Keratinocyte (primary cell): Measurements from ENCODE around the gene RTP3. TPM values are rescaled to one million over a fixed set of nuclear protein-coding genes. Genes with fewer than 3 reads are reported as not detected.

Experiments
- DNase-seq: peaks from one replicate; pipeline ENCODE4 v3.0.0-alpha.2; 2011; ENCODE audit warnings: low read depth, missing footprints, low spot score
- FAIRE-seq: peaks from 2 replicates; lab custom pipeline; 2011; peaks lifted over from hg19 to GRCh38; lab: Jason Lieb, UNC
- H2AFZ ChIP-seq: 2 replicates; pipeline ENCODE4 v1.6.0; 2012; ENCODE audit warnings: low read length, control low read depth, inconsistent platforms; ENCODE audit not compliant: control insufficient read depth
- H3K27ac ChIP-seq: 2 replicates; pipeline ENCODE4 v1.5.1; 2011; ENCODE audit warnings: low read length; ENCODE audit not compliant: control insufficient read depth, insufficient read depth
- H3K27me3 ChIP-seq: 3 replicates; pipeline ENCODE4 v1.6.0; 2011; ENCODE audit warnings: low read length; ENCODE audit not compliant: control insufficient read depth, insufficient read depth; ENCODE audit errors: extremely low read depth
- H3K36me3 ChIP-seq, 2 experiments: 2 replicates in 1 of 2; 3 replicates in 1 of 2; pipeline ENCODE4 v1.5.1; 2011; ENCODE audit warnings: low read length in 2 of 2, mild to moderate bottlenecking in 1 of 2; ENCODE audit not compliant: control insufficient read depth in 2 of 2, insufficient read depth in 2 of 2; ENCODE audit errors: extremely low read depth in 1 of 2
- H3K4me1 ChIP-seq: 3 replicates; pipeline ENCODE4 v1.5.1; 2011; ENCODE audit warnings: low read length; ENCODE audit not compliant: control insufficient read depth, insufficient read depth; ENCODE audit errors: extremely low read depth
- H3K4me2 ChIP-seq: 3 replicates; pipeline ENCODE4 v1.6.0; 2011; ENCODE audit warnings: low read depth, low read length; ENCODE audit not compliant: control insufficient read depth, insufficient read depth; ENCODE audit errors: extremely low read depth
- H3K4me3 ChIP-seq, 3 experiments: fragments of 200-600 bp in 1 of 3; sonication (generic) in 1 of 3; 2 replicates in 2 of 3; 3 replicates in 1 of 3; pipeline ENCODE4 v1.5.1; 2011 to 2016; ENCODE audit warnings: low read length in 3 of 3, mild to moderate bottlenecking in 3 of 3, control low read depth in 2 of 3, inconsistent platforms in 1 of 3, low read depth in 1 of 3, mixed read lengths in 1 of 3, mixed run types in 1 of 3, moderate library complexity in 1 of 3; ENCODE audit not compliant: control insufficient read depth in 2 of 3, insufficient read depth in 2 of 3; ENCODE audit errors: extremely low read depth in 1 of 3
- H3K79me2 ChIP-seq: 2 replicates; pipeline ENCODE4 v1.6.0; 2012; ENCODE audit warnings: low read length; ENCODE audit not compliant: control insufficient read depth, insufficient read depth
- H3K9ac ChIP-seq: 3 replicates; pipeline ENCODE4 v1.6.0; 2011; ENCODE audit warnings: low read length; ENCODE audit not compliant: control insufficient read depth, insufficient read depth; ENCODE audit errors: extremely low read depth
- H3K9me1 ChIP-seq: 3 replicates; pipeline ENCODE4 v1.6.0; 2011; ENCODE audit warnings: low read length; ENCODE audit not compliant: control insufficient read depth, insufficient read depth; ENCODE audit errors: extremely low read depth
- H3K9me3 ChIP-seq: 2 replicates; pipeline ENCODE4 v1.5.1; 2012; ENCODE audit warnings: low read depth, low read length; ENCODE audit not compliant: control insufficient read depth
- H4K20me1 ChIP-seq: 3 replicates; pipeline ENCODE4 v1.6.0; 2011; ENCODE audit warnings: low read length; ENCODE audit not compliant: control insufficient read depth, insufficient read depth; ENCODE audit errors: extremely low read depth
- CTCF ChIP-seq, 3 experiments: IDR thresholded peaks in 1 of 3; conservative IDR thresholded peaks in 1 of 3; optimal IDR thresholded peaks in 1 of 3; 2 replicates in 2 of 3; 3 replicates in 1 of 3; pipeline versions ENCODE3 to v1.5.1; 2011; ENCODE audit warnings: low read length in 3 of 3, mild to moderate bottlenecking in 3 of 3, moderate library complexity in 2 of 3, control low read depth in 1 of 3, inconsistent platforms in 1 of 3; ENCODE audit not compliant: insufficient read depth in 2 of 3; ENCODE audit errors: extremely low read depth in 1 of 3
- EZH2 ChIP-seq: IDR thresholded peaks from one replicate; pipeline ENCODE4 v1.6.1; 2012; ENCODE audit warnings: inconsistent platforms, mild to moderate bottlenecking, low read length, moderate library complexity
- dilution Hi-C: fragments of 300-500 bp; cut with MboI; formaldehyde crosslinking; loops from one replicate; pipeline ENCODE4 v1.7.0; 2020; ENCODE audit warnings: low sequenced_read_pairs; ENCODE audit not compliant: extremely low pct_ligation_motif_present
- polyA plus RNA-seq, 5 experiments: library from polyadenylated mRNA; depleted of rRNA in 3 of 5; stranded (reverse) in 3 of 5; stranded (forward) in 1 of 5; unstranded in 1 of 5; fragments of >200 nt; gene quantifications; 1 replicate in 1 of 5; 2 replicates in 3 of 5; 3 replicates in 1 of 5; pipeline versions ENCODE4 v1.2.1 to v1.2.3, GENCODE V29; 2011 to 2012; ENCODE audit warnings: missing spikeins in 2 of 5, low read depth in 1 of 5, low replicate concordance in 1 of 5

RTP3 gene
- polyA plus RNA-seq, 1 donor (not counting 4 experiments of a cell fraction or from before 2014, with no cell fraction given): not detected

GRCh38 chr3:46517016-46517783 is 19.4 kb downstream of the RTP3 start:
- peak; percentile 94 for FAIRE-seq
- H3K4me3 ChIP-seq: no peak overlapping the region
- no peak for TF ChIP-seq CTCF (optimal IDR thresholded peaks at IDR 0.05 in 1 of 3, IDR thresholded peaks at IDR 0.05 in 1 of 3, conservative IDR thresholded peaks at IDR 0.05 in 1 of 3; ENCODE audit: extremely low read depth in 1 of 3, insufficient read depth in 2 of 3, low read length in 3 of 3)
- no peak for TF ChIP-seq EZH2
- no peaks in the 10 kb centered on the region for H3K9me3 ChIP-seq
- H2AFZ ChIP-seq: no peak overlapping the region
- H3K9me1 ChIP-seq: no peaks in the 10 kb centered on the region
- dilution Hi-C loops: no loop called here
- H3K4me1 ChIP-seq: peaks cover 29% of the 10 kb centered on the region
- no peaks in the 10 kb centered on the region for H3K27me3 ChIP-seq
- DNase-seq: peak; percentile 79
- peak overlapping the region; percentile 35 for H3K9ac ChIP-seq
- H3K36me3 ChIP-seq: no peaks in the 10 kb centered on the region
- no peaks in the 10 kb centered on the region for H3K79me2 ChIP-seq
- no peaks in the 10 kb centered on the region for H4K20me1 ChIP-seq
- H3K4me2 ChIP-seq: peak overlapping the region; percentile 46
- peak overlapping the region; percentile 80 for H3K27ac ChIP-seq

GRCh38 chr3:46517784-46518181 is 20.0 kb downstream of the RTP3 start:
- H3K4me1 ChIP-seq: peaks cover 29% of the 10 kb centered on the region
- peak overlapping the region; percentile 80 for H3K27ac ChIP-seq
- H3K36me3 ChIP-seq: no peaks in the 10 kb centered on the region
- TF ChIP-seq CTCF (optimal IDR thresholded peaks at IDR 0.05 in 1 of 3, IDR thresholded peaks at IDR 0.05 in 1 of 3, conservative IDR thresholded peaks at IDR 0.05 in 1 of 3; ENCODE audit: extremely low read depth in 1 of 3, insufficient read depth in 2 of 3, low read length in 3 of 3): no peak
- TF ChIP-seq EZH2: no peak
- H3K9me3 ChIP-seq: no peaks in the 10 kb centered on the region
- DNase-seq: no peak
- dilution Hi-C loops: no loop called here
- H3K4me3 ChIP-seq: no peak overlapping the region
- H3K9me1 ChIP-seq: no peaks in the 10 kb centered on the region
- H3K4me2 ChIP-seq: no peak overlapping the region
- no peak overlapping the region for H2AFZ ChIP-seq
- peak; percentile 36 for FAIRE-seq
- no peaks in the 10 kb centered on the region for H4K20me1 ChIP-seq
- H3K79me2 ChIP-seq: no peaks in the 10 kb centered on the region
- no peak overlapping the region for H3K9ac ChIP-seq
- no peaks in the 10 kb centered on the region for H3K27me3 ChIP-seq
